Adipocyte (in vitro differentiated cells): Measurements from ENCODE around the gene CDH5.
A peak's percentile ranks its signal among the peaks of the same experiment; 100 is the strongest.

Source experiments
- DNase-seq: peaks from one replicate; pipeline ENCODE4 v3.0.0-alpha.2; 2015; ENCODE audit warnings: low read depth
- H3K27me3 ChIP-seq: replicated peaks from 2 replicates; pipeline ENCODE4 v1.7.0; 2013; ENCODE audit warnings: mild to moderate bottlenecking, low read length, moderate library complexity; ENCODE audit not compliant: control insufficient read depth, insufficient read depth
- H3K36me3 ChIP-seq: 2 replicates; pipeline ENCODE4 v1.7.0; 2013; ENCODE audit warnings: low read length, mild to moderate bottlenecking, moderate library complexity; ENCODE audit not compliant: control insufficient read depth, insufficient read depth, severe bottlenecking
- H3K4me1 ChIP-seq: 2 replicates; pipeline ENCODE4 v1.7.0; 2013; ENCODE audit warnings: mild to moderate bottlenecking, low read length, moderate library complexity; ENCODE audit not compliant: control insufficient read depth, insufficient read depth
- H3K4me3 ChIP-seq: 2 replicates; pipeline ENCODE4 v1.7.0; 2013; ENCODE audit warnings: mild to moderate bottlenecking, low read length, moderate library complexity
- H3K9ac ChIP-seq: 2 replicates; pipeline ENCODE4 v1.7.0; 2013; ENCODE audit warnings: mild to moderate bottlenecking, low read length, moderate library complexity
- H3K9me3 ChIP-seq: 2 replicates; pipeline ENCODE4 v1.7.0; 2013; ENCODE audit warnings: mild to moderate bottlenecking, low read length, moderate library complexity; ENCODE audit not compliant: control insufficient read depth

The CDH5 gene

GRCh38 chr16:66414891-66415290 lies 48.4 kb downstream of the CDH5 start:
- no peaks in the 10 kb centered on the region for H3K27me3 ChIP-seq
- H3K4me3 ChIP-seq, result no peak overlapping the region
- no peak overlapping the region for H3K9ac ChIP-seq
- DNase-seq, result no peak
- H3K4me1 ChIP-seq, result no peaks in the 10 kb centered on the region
- no peaks in the 10 kb centered on the region for H3K36me3 ChIP-seq
- no peaks in the 10 kb centered on the region for H3K9me3 ChIP-seq

- DNase-seq, result no peak
- no peaks in the 10 kb centered on the region for H3K9me3 ChIP-seq
- no peak overlapping the region for H3K9ac ChIP-seq
- no peaks in the 10 kb centered on the region for H3K36me3 ChIP-seq
- H3K27me3 ChIP-seq, result no peaks in the 10 kb centered on the region
- no peak overlapping the region for H3K4me3 ChIP-seq
- H3K4me1 ChIP-seq, result no peaks in the 10 kb centered on the region
Measured at GRCh38 chr16:66416136-66416535, 49.6 kb downstream of the CDH5 start.

- Histone ChIP-seq H3K9me3 (no peaks in the 10 kb centered on the region), H3K4me1 (no peaks in the 10 kb centered on the region), H3K4me3 (no peak overlapping the region), H3K27me3 (no peaks in the 10 kb centered on the region), H3K9ac (no peak overlapping the region), H3K36me3 (no peaks in the 10 kb centered on the region)
- no peak for DNase-seq
Measured at GRCh38 chr16:66416939-66417700, 50.6 kb downstream of the CDH5 start.

GRCh38 chr16:66418165-66418962 lies 51.9 kb downstream of the CDH5 start:
- Histone ChIP-seq H3K9ac (no peak overlapping the region), H3K36me3 (no peaks in the 10 kb centered on the region), H3K27me3 (no peaks in the 10 kb centered on the region), H3K4me3 (no peak overlapping the region), H3K9me3 (no peaks in the 10 kb centered on the region), H3K4me1 (no peaks in the 10 kb centered on the region)
- no peak for DNase-seq

- no peaks in the 10 kb centered on the region for H3K4me1 ChIP-seq
- no peak for DNase-seq
Measured at GRCh38 chr16:66419527-66419926, 53.0 kb downstream of the CDH5 start.

GRCh38 chr16:66420396-66420795 lies 53.9 kb downstream of the CDH5 start:
- H3K27me3 ChIP-seq, result no peaks in the 10 kb centered on the region
- DNase-seq, result no peak

More at GRCh38 chr16:66419527-66419926, 53.0 kb downstream of the CDH5 start:
- Histone ChIP-seq H3K9me3 (no peaks in the 10 kb centered on the region), H3K9ac (no peak overlapping the region), H3K4me3 (no peak overlapping the region), H3K27me3 (no peaks in the 10 kb centered on the region), H3K36me3 (no peaks in the 10 kb centered on the region)

GRCh38 chr16:66421891-66422290 lies 55.4 kb downstream of the CDH5 start:
- Histone ChIP-seq H3K9ac (no peak overlapping the region), H3K9me3 (no peaks in the 10 kb centered on the region), H3K4me1 (peaks cover 4% of the 10 kb centered on the region), H3K27me3 (no peaks in the 10 kb centered on the region), H3K36me3 (no peaks in the 10 kb centered on the region), H3K4me3 (no peak overlapping the region)
- DNase-seq, result no peak

More at GRCh38 chr16:66420396-66420795, 53.9 kb downstream of the CDH5 start:
- H3K9ac ChIP-seq, result no peak overlapping the region
- H3K4me1 ChIP-seq, result no peaks in the 10 kb centered on the region
- H3K9me3 ChIP-seq, result no peaks in the 10 kb centered on the region
- H3K4me3 ChIP-seq, result no peak overlapping the region
- no peaks in the 10 kb centered on the region for H3K36me3 ChIP-seq

GRCh38 chr16:66422366-66422765 lies 55.9 kb downstream of the CDH5 start:
- H3K4me3 ChIP-seq, result no peak overlapping the region
- H3K4me1 ChIP-seq, result peaks cover 4% of the 10 kb centered on the region
- no peaks in the 10 kb centered on the region for H3K36me3 ChIP-seq
- DNase-seq, result no peak
- H3K9me3 ChIP-seq, result no peaks in the 10 kb centered on the region
- no peaks in the 10 kb centered on the region for H3K27me3 ChIP-seq
- H3K9ac ChIP-seq, result no peak overlapping the region

- H3K27me3 ChIP-seq, result peaks cover 7% of the 10 kb centered on the region
- no peaks in the 10 kb centered on the region for H3K9me3 ChIP-seq
- DNase-seq, result no peak
- no peak overlapping the region for H3K4me3 ChIP-seq
- no peaks in the 10 kb centered on the region for H3K36me3 ChIP-seq
- H3K9ac ChIP-seq, result no peak overlapping the region
- peaks cover 9% of the 10 kb centered on the region for H3K4me1 ChIP-seq
Measured at GRCh38 chr16:66423177-66423576, 56.7 kb downstream of the CDH5 start.

- H3K4me1 ChIP-seq, result peaks cover 9% of the 10 kb centered on the region
- H3K36me3 ChIP-seq, result no peaks in the 10 kb centered on the region
- DNase-seq, result no peak
- H3K27me3 ChIP-seq, result peaks cover 10% of the 10 kb centered on the region
- H3K4me3 ChIP-seq, result no peak overlapping the region
- no peaks in the 10 kb centered on the region for H3K9me3 ChIP-seq
- no peak overlapping the region for H3K9ac ChIP-seq
Measured at GRCh38 chr16:66425651-66426050, 59.2 kb downstream of the CDH5 start.

GRCh38 chr16:66426112-66427035 lies 59.9 kb downstream of the CDH5 start:
- Histone ChIP-seq H3K9me3 (no peaks in the 10 kb centered on the region), H3K27me3 (peaks cover 10% of the 10 kb centered on the region), H3K36me3 (no peaks in the 10 kb centered on the region), H3K9ac (peak overlapping the region; percentile 40), H3K4me1 (peaks cover 9% of the 10 kb centered on the region), H3K4me3 (peak overlapping the region; percentile 64)
- DNase-seq, result no peak
